GM12878 (cell line): Measurements from ENCODE around the gene CSTPP1. TPM values are rescaled to one million over a fixed set of nuclear protein-coding genes. Genes with fewer than 3 reads are reported as not detected.
A peak's percentile ranks its signal among the peaks of the same experiment; 100 is the strongest.

Experiments
- ATAC-seq: fragments of 200-7000 bp; cut with Tn5 transposase; 3 replicates; pipeline ENCODE4 v1.9.1; 2020; ENCODE audit warnings: mild to moderate bottlenecking, moderate library complexity
- BruUV-seq: library from RNA; stranded (reverse); fragments of 400-500 nt; replicated peaks from 2 replicates; lab custom pipeline; 2021; lab: Mats Ljungman, UMichigan
- CTCF ChIA-PET: fragments of 300-600 bp; sonication (Branson Sonifier 250); formaldehyde crosslinking; extraction: SDS; loops from one replicate; lab custom pipeline; 2021; ENCODE audit warnings: inconsistent platforms; lab: Yijun Ruan, JAX
- POLR2A ChIA-PET: fragments of 350-600 bp; formaldehyde crosslinking; extraction: SDS; loops from one replicate; lab custom pipeline; 2021; ENCODE audit warnings: inconsistent platforms; lab: Charles Lee
- RAD21 ChIA-PET: fragments of 300-600 bp; sonication (Branson Sonifier 250); formaldehyde crosslinking; loops from one replicate; lab custom pipeline; 2023; ENCODE audit warnings: antibody characterized with exemption; ENCODE audit not compliant: unreplicated experiment; lab: Charles Lee
- SMC1A ChIA-PET: fragments of 300-600 bp; sonication (Branson Sonifier 250); formaldehyde crosslinking; loops from one replicate; lab custom pipeline; 2023; ENCODE audit not compliant: unreplicated experiment, uncharacterized antibody; lab: Charles Lee
- DNase-seq: peaks from one replicate; pipeline ENCODE4 v3.0.0-alpha.2; 2011; ENCODE audit warnings: low read depth, low spot score
- FAIRE-seq: peaks from 3 replicates; lab custom pipeline; 2011; peaks lifted over from hg19 to GRCh38; lab: Jason Lieb, UNC
- H2AFZ ChIP-seq: 2 replicates; pipeline ENCODE4 v1.6.0; 2011; ENCODE audit warnings: low read depth, low read length, control low read depth; ENCODE audit not compliant: control insufficient read depth
- H3K27ac ChIP-seq: 2 replicates; pipeline ENCODE4 v1.5.1; 2011; ENCODE audit warnings: control low read depth; ENCODE audit not compliant: control insufficient read depth, insufficient read depth
- H3K27me3 ChIP-seq, 2 experiments: replicated peaks in 1 of 2; 2 replicates each; pipeline versions ENCODE4 v1.6.0 to v1.6.1; 2011; ENCODE audit warnings: low read length in 1 of 2; ENCODE audit not compliant: control insufficient read depth in 2 of 2, insufficient read depth in 2 of 2
- H3K36me3 ChIP-seq, 2 experiments: 2 replicates each; pipeline ENCODE4 v1.5.1; 2011; ENCODE audit warnings: low read length in 1 of 2; ENCODE audit not compliant: control insufficient read depth in 2 of 2, insufficient read depth in 2 of 2
- H3K4me1 ChIP-seq: 2 replicates; pipeline ENCODE4 v1.6.1; 2011; ENCODE audit warnings: mild to moderate bottlenecking, low read length, moderate library complexity, mixed read lengths; ENCODE audit not compliant: control insufficient read depth, insufficient read depth
- H3K4me2 ChIP-seq: 2 replicates; pipeline ENCODE4 v1.6.0; 2011; ENCODE audit warnings: control low read depth; ENCODE audit not compliant: control insufficient read depth, insufficient read depth
- H3K4me3 ChIP-seq: fragments of 200-600 bp; sonication (generic); 2 replicates; pipeline ENCODE4 v1.5.1; 2016
- H3K79me2 ChIP-seq: 2 replicates; pipeline ENCODE4 v1.6.0; 2011; ENCODE audit warnings: low read length; ENCODE audit not compliant: control insufficient read depth, insufficient read depth
- H3K9ac ChIP-seq: 2 replicates; pipeline ENCODE4 v1.8.0; 2011; ENCODE audit warnings: low read length, control low read depth, mixed read lengths; ENCODE audit not compliant: control insufficient read depth, insufficient read depth
- H3K9me3 ChIP-seq: replicated peaks from 3 replicates; pipeline ENCODE4 v1.5.1; 2011; ENCODE audit warnings: mild to moderate bottlenecking, low read length; ENCODE audit not compliant: control insufficient read depth, insufficient read depth
- H4K20me1 ChIP-seq: 2 replicates; pipeline ENCODE4 v1.6.0; 2011; ENCODE audit not compliant: control insufficient read depth, insufficient read depth
- ATF2 ChIP-seq: IDR thresholded peaks from 2 replicates; pipeline ENCODE4 v1.6.1; 2012; ENCODE audit warnings: low read length, inconsistent platforms
- POU2F2 ChIP-seq: IDR thresholded peaks from 3 replicates; pipeline ENCODE4 v1.6.1; 2011; ENCODE audit warnings: low read depth, mild to moderate bottlenecking, low read length, borderline replicate concordance
- RUNX3 ChIP-seq: IDR thresholded peaks from 2 replicates; pipeline ENCODE4 v1.6.1; 2012; ENCODE audit warnings: low read length, inconsistent platforms
- SMC3 ChIP-seq: IDR thresholded peaks from 2 replicates; pipeline ENCODE4 v1.6.1; 2011; ENCODE audit warnings: low read length, improper control_type of control experiment, borderline replicate concordance
- SPI1 ChIP-seq: IDR thresholded peaks from 2 replicates; pipeline ENCODE4 v1.6.1; 2011; ENCODE audit warnings: low read depth, mild to moderate bottlenecking, low read length, moderate library complexity, borderline replicate concordance; ENCODE audit not compliant: insufficient read depth
- WGBS: methylation state at CpG from one replicate; pipeline ENCODE4 v1.1.6; 2016; ENCODE audit warnings: low lambda C conversion rate; ENCODE audit not compliant: insufficient replicate concordance, insufficient coverage; ENCODE audit errors: missing lambda C conversion rate; 5-methylcytosine and 5-hydroxymethylcytosine counted together
- in situ Hi-C: fragments of 300-500 bp; cut with MboI; formaldehyde crosslinking; loops from 9 replicates; pipeline ENCODE4 v1.14.3; 2018; ENCODE audit warnings: mixed read lengths
- intact Hi-C: fragments of 100-400 bp; cut with micrococcal nuclease; formaldehyde crosslinking; loops from one replicate; pipeline ENCODE4 v1.14.2; 2022; ENCODE audit not compliant: unreplicated experiment
- polyA plus RNA-seq, 11 experiments: library from polyadenylated mRNA; depleted of rRNA in 4 of 11; unstranded in 6 of 11; stranded (reverse) in 5 of 11; fragments of >200 nt; fragmentation: Nextera tagmentation in 4 of 11; fragmentation: Illumina TruSeq in 1 of 11; extraction: Ambion mirVana in 4 of 11; extraction: Trizol in 1 of 11; gene quantifications; 1 replicate in 1 of 11; 2 replicates in 10 of 11; pipeline versions ENCODE4 v1.2.1 to v1.2.3, GENCODE V29; 2011 to 2016; ENCODE audit warnings: inconsistent platforms in 2 of 11, missing spikeins in 2 of 11, low read depth in 1 of 11
- total RNA-seq, 4 experiments: library from RNA; depleted of rRNA in 3 of 4; stranded (reverse); fragments of >200 nt in 3 of 4; fragmentation: Illumina TruSeq in 1 of 4; extraction: Trizol in 1 of 4; gene quantifications; 2 replicates each; pipeline versions ENCODE4 v1.2.1 to v1.2.3, GENCODE V29; 2013 to 2021

The CSTPP1 gene
- total and polyA plus RNA-seq, 10 of the 15 experiments (the other 5 are each of a cell fraction or from before 2014, with no cell fraction given): 7.1 to 23.4 (median 17.5) TPM

DNA sequence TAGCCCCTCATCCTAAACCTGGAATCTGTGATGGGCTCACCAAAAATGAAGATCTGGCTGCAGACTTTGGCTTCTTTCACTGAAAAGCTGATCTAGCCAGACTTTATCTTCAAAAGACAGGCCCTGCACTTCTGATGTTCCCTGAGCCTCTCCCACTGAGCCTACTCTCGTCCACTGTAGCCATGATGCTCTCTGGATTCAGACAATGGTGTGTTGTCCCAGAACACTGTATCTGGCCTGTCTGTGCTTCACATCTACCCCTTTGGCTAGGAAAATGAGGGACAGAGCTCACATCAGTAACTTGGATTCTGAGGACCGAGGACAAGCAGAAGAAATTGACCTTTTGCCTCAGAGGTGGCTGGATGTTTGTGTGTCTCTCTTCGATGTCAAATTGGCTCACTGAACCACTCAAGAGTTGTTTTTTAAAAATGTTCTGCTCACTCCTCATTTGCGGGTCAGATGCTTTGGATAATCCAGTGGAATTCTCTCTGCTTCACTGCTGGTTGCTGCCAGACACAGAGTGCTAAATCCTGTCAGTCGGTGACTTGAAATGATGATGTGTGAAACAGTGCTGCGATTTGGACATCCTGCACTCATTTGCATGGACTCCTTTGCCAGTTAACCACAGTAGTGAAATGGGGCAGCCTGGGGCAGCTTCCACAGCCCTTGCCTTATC, 172.6 kb downstream of the CSTPP1 start:
- RAD21 ChIA-PET: no interaction called here
- H3K27ac ChIP-seq: no peak overlapping the region
- no peaks in the 10 kb centered on the region for H4K20me1 ChIP-seq
- WGBS: 58% methylated on average over 6 of the region's 6 CpGs
- no peaks in the 10 kb centered on the region for H3K9me3 ChIP-seq
- CTCF ChIA-PET: no interaction called here
- no peaks in the 10 kb centered on the region for H3K27me3 ChIP-seq
- BruUV-seq: no TSS peak
- H3K4me1 ChIP-seq: peaks cover 37% of the 10 kb centered on the region
- H3K36me3 ChIP-seq: no peaks in the 10 kb centered on the region
- in situ Hi-C loops: no loop called here
- DNase-seq: no peak
- POLR2A ChIA-PET: no interaction called here
- no peak overlapping the region for H3K4me3 ChIP-seq
- H3K79me2 ChIP-seq: no peaks in the 10 kb centered on the region
- H3K4me2 ChIP-seq: peak overlapping the region; percentile 34
- SMC1A ChIA-PET: no interaction called here
- FAIRE-seq: no peak
- no peak; the same call in 2 of the 3 replicates for ATAC-seq
- TF ChIP-seq ATF2 (no peak), POU2F2 (peak; percentile 58; the same call in 1 of the 3 replicates), RUNX3 (peak; percentile 60)
- intact Hi-C loops: no loop called here
- H2AFZ ChIP-seq: no peak overlapping the region
- no peak overlapping the region for H3K9ac ChIP-seq

- TF ChIP-seq SPI1: peak; percentile 5; the same call in 1 of the 2 replicates
- TF ChIP-seq SMC3: no peak
- TF ChIP-seq, all 136 proteins: peak for 1
- H3K36me3 ChIP-seq: no peaks in the 10 kb centered on the region
- no peak overlapping the region for H3K9ac ChIP-seq
- FAIRE-seq (no peak), DNase-seq (no peak), ATAC-seq (0 out of 3 replicates have a peak, but pooled peaks have one; percentile 9)
- H3K9me3 ChIP-seq: no peaks in the 10 kb centered on the region
- no peak overlapping the region for H3K27ac ChIP-seq
- no peak overlapping the region for H2AFZ ChIP-seq
- SMC1A ChIA-PET: no interaction called here
- WGBS: 100% methylated on average over 3 of the region's 3 CpGs
- peak overlapping the region; percentile 34 for H3K4me2 ChIP-seq
- RAD21 ChIA-PET: no interaction called here
- H3K79me2 ChIP-seq: no peaks in the 10 kb centered on the region
- H3K4me1 ChIP-seq: peaks cover 37% of the 10 kb centered on the region
- POLR2A ChIA-PET: no interaction called here
- no peaks in the 10 kb centered on the region for H4K20me1 ChIP-seq
- intact Hi-C loops: no loop called here
- in situ Hi-C loops: no loop called here
- H3K4me3 ChIP-seq: no peak overlapping the region
- no TSS peak for BruUV-seq
- CTCF ChIA-PET: no interaction called here
- no peaks in the 10 kb centered on the region for H3K27me3 ChIP-seq
Observed at GRCh38 chr11:47109727-47110246, 173.2 kb downstream of the CSTPP1 start.
